ENCODE results near the gene CTDP1. TPM values are rescaled to one million over a fixed set of nuclear protein-coding genes. Genes with fewer than 3 reads are reported as not detected.

The CTDP1 gene
- total RNA-seq, 1 experiment from 2014 or later, result 16.1 TPM

- Mint-ChIP-seq H3K36me3 (ENCODE audit: insufficient read depth, unreplicated experiment) (peaks cover 3% of the 10 kb centered on the region), H3K4me3 (ENCODE audit: unreplicated experiment) (no peak overlapping the region), H3K4me1 (ENCODE audit: low read depth, unreplicated experiment) (no peaks in the 10 kb centered on the region), H3K27ac (ENCODE audit: unreplicated experiment) (no peak overlapping the region), H3K9me3 (ENCODE audit: unreplicated experiment) (no peaks in the 10 kb centered on the region), H3K27me3 (ENCODE audit: insufficient read depth, unreplicated experiment) (no peaks in the 10 kb centered on the region)
- BruUV-seq (replicated peaks), result no TSS peak
- H3K36me3 ChIP-seq (ENCODE audit: control insufficient read depth, insufficient read depth, low read length), result no peaks in the 10 kb centered on the region
- H3K9me3 ChIP-seq, result no peaks in the 10 kb centered on the region
- H3K4me3 ChIP-seq (ENCODE audit: low read depth, low read length), result no peak overlapping the region
- DNase-seq, result no peak
- H3K4me1 ChIP-seq, result no peaks in the 10 kb centered on the region
- ChIA-PET POLR2A (no interaction called here), CTCF (no interaction called here)
- no peaks in the 10 kb centered on the region for H3K27me3 ChIP-seq (replicated peaks; ENCODE audit: control insufficient read depth, insufficient read depth, low read length)
- TF ChIP-seq CTCF (IDR thresholded peaks at IDR 0.05; ENCODE audit: insufficient read depth in 1 of 2, low read depth in 1 of 2, low read length in 1 of 2, severe bottlenecking in 1 of 2, unreplicated experiment in 1 of 2), result no peak
- intact Hi-C loops (cut with micrococcal nuclease; ENCODE audit: unreplicated experiment), result no loop called here
Measured at GRCh38 chr18:79687806-79688205, 8.2 kb downstream of the CTDP1 start.

- no peak overlapping the region for H3K27ac Mint-ChIP-seq (ENCODE audit: unreplicated experiment)
- Histone ChIP-seq H3K9me3 (no peaks in the 10 kb centered on the region), H3K36me3 (ENCODE audit: control insufficient read depth, insufficient read depth, low read length) (no peaks in the 10 kb centered on the region), H3K4me1 (no peaks in the 10 kb centered on the region), H3K4me3 (ENCODE audit: low read depth, low read length) (no peak overlapping the region), H3K27me3 (replicated peaks; ENCODE audit: control insufficient read depth, insufficient read depth, low read length) (no peaks in the 10 kb centered on the region)
- H3K27me3 Mint-ChIP-seq (ENCODE audit: insufficient read depth, unreplicated experiment), result no peaks in the 10 kb centered on the region
- DNase-seq, result no peak
- H3K4me3 Mint-ChIP-seq (ENCODE audit: unreplicated experiment), result no peak overlapping the region
- BruUV-seq (replicated peaks), result no TSS peak
- H3K9me3 Mint-ChIP-seq (ENCODE audit: unreplicated experiment), result no peaks in the 10 kb centered on the region
- TF ChIP-seq CTCF (IDR thresholded peaks at IDR 0.05; ENCODE audit: insufficient read depth in 1 of 2, low read depth in 1 of 2, low read length in 1 of 2, severe bottlenecking in 1 of 2, unreplicated experiment in 1 of 2), result no peak
- ChIA-PET CTCF (no interaction called here), POLR2A (no interaction called here)
- intact Hi-C loops (cut with micrococcal nuclease; ENCODE audit: unreplicated experiment), result no loop called here
- peaks cover 6% of the 10 kb centered on the region for H3K36me3 Mint-ChIP-seq (ENCODE audit: insufficient read depth, unreplicated experiment)
- H3K4me1 Mint-ChIP-seq (ENCODE audit: low read depth, unreplicated experiment), result no peaks in the 10 kb centered on the region
Measured at GRCh38 chr18:79690071-79690470, 10.5 kb downstream of the CTDP1 start.

GRCh38 chr18:79690586-79691482 is 11.2 kb downstream of the CTDP1 start:
- H3K9me3 ChIP-seq, result no peaks in the 10 kb centered on the region
- H3K27me3 ChIP-seq (replicated peaks; ENCODE audit: control insufficient read depth, insufficient read depth, low read length), result no peaks in the 10 kb centered on the region
- ChIA-PET POLR2A (no interaction called here), CTCF (no interaction called here)
- H3K36me3 ChIP-seq (ENCODE audit: control insufficient read depth, insufficient read depth, low read length), result no peaks in the 10 kb centered on the region
- no peaks in the 10 kb centered on the region for H3K4me1 Mint-ChIP-seq (ENCODE audit: low read depth, unreplicated experiment)
- TF ChIP-seq CTCF (IDR thresholded peaks at IDR 0.05; ENCODE audit: insufficient read depth in 1 of 2, low read depth in 1 of 2, low read length in 1 of 2, severe bottlenecking in 1 of 2, unreplicated experiment in 1 of 2), result no peak
- BruUV-seq (replicated peaks), result no TSS peak
- no peaks in the 10 kb centered on the region for H3K4me1 ChIP-seq
- no peak overlapping the region for H3K4me3 ChIP-seq (ENCODE audit: low read depth, low read length)
- no peaks in the 10 kb centered on the region for H3K27me3 Mint-ChIP-seq (ENCODE audit: insufficient read depth, unreplicated experiment)
- H3K36me3 Mint-ChIP-seq (ENCODE audit: insufficient read depth, unreplicated experiment), result peaks cover 6% of the 10 kb centered on the region
- intact Hi-C loops (cut with micrococcal nuclease; ENCODE audit: unreplicated experiment), result no loop called here
- no peaks in the 10 kb centered on the region for H3K9me3 Mint-ChIP-seq (ENCODE audit: unreplicated experiment)
- DNase-seq, result no peak
- H3K27ac Mint-ChIP-seq (ENCODE audit: unreplicated experiment), result no peak overlapping the region
- no peak overlapping the region for H3K4me3 Mint-ChIP-seq (ENCODE audit: unreplicated experiment)
